Left colon (tissue), 2 donors: ENCODE results near the gene KRT81. TPM values are rescaled to one million over a fixed set of nuclear protein-coding genes. Genes with fewer than 3 reads are reported as not detected.

Experiments used
- total RNA-seq, 2 donors: library from RNA; stranded (reverse); fragmentation: NEBNext Ultra II Directional; extraction: Animal tissue kit (Norgen Biotek cat#: 25700); gene quantifications; one replicate each; pipeline ENCODE4 v1.2.1, GENCODE V29; 2021
- donor health status: DM: no; HTN: no; CAD: no.
- donor health status: DM: yes; HTN: yes; CAD: no.

KRT81 gene
- total RNA-seq, 2 donors from 2014 or later = not detected

Other genes with a start within 250 kb of the KRT81 start
- gene NR4A1, start 240.1 kb downstream of the KRT81 start, total RNA-seq = 100 to 1,000 TPM in 1 of 2 donors, 10 to 100 TPM in 1; 37.7 to 182 TPM
- gene ATG101, start 221.6 kb downstream of the KRT81 start, total RNA-seq = 10 to 100 TPM; 35.0 to 36.3 TPM
- gene SMIM41, start 211.8 kb downstream of the KRT81 start, total RNA-seq = under 1 TPM in 1 of 2 donors, not detected in 1; 0.31 TPM
- 1 to 10 TPM in 1 of 2 donors, not detected in 1; 1.1 TPM for gene KRT80, start 99.5 kb downstream of the KRT81 start, total RNA-seq
- gene KRT7, start 58.3 kb downstream of the KRT81 start, total RNA-seq = under 1 TPM; 0.78 to 0.89 TPM
- gene KRT86, start 16.9 kb downstream of the KRT81 start, total RNA-seq = under 1 TPM in 1 of 2 donors, not detected in 1; 0.20 TPM
- gene KRT83, start 29.9 kb upstream of the KRT81 start, total RNA-seq = not detected
- not detected for gene KRT85, start 75.9 kb upstream of the KRT81 start, total RNA-seq
- not detected for gene KRT84, start 94.1 kb upstream of the KRT81 start, total RNA-seq
- not detected for gene KRT82, start 114.8 kb upstream of the KRT81 start, total RNA-seq
- not detected for gene KRT75, start 142.8 kb upstream of the KRT81 start, total RNA-seq
- not detected for gene KRT6B, start 160.6 kb upstream of the KRT81 start, total RNA-seq
- gene KRT6C, start 182.3 kb upstream of the KRT81 start, total RNA-seq = not detected
- gene KRT6A, start 201.7 kb upstream of the KRT81 start, total RNA-seq = not detected
- gene KRT5, start 228.9 kb upstream of the KRT81 start, total RNA-seq = under 1 TPM in 1 of 2 donors, not detected in 1; 0.24 TPM